Hepatic stellate cell (primary cell): Measurements from ENCODE around the gene TNNT2.

Experiments
- DNase-seq: peaks from one replicate; pipeline ENCODE4 v3.0.0; 2011; ENCODE audit warnings: low spot score

The TNNT2 gene

DNA sequence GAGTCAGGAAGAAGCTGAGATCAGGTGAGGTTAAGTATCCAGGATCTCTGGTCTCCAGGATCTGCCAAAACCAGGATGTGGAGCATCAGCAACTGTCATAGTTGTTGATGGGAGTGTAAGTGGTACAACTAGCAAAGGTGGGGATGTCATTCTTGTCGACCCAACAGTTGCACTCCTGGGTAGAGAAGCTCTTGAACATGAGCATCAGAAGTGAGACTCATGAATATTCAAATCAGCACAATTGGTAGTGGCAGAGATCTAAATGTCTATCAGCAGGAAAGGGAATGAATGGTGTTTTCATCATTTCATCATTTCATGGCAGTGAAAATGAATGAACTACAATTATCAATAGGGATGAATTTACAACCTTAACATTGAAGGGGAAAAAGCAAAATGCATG, 25.9 kb upstream of the TNNT2 start:
- DNase-seq, result no peak

DNA sequence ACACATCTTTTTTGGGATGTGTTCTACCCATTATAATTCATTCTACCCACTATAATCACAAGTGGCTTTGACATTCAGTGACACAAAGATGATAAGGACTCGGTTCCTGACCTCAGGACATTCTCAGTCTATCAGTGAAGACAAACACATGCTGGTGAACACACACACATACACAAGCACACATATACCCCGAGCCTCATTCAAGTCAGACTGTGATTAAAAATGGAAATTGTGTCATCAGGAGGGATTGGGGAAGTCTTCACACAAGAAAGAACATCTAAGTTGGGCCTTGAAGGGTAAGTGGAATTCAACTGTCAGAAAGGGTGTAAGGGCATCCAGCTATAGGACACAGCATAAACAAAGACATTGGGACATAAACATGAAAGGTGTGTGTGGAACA, 24.2 kb upstream of the TNNT2 start:
- DNase-seq, result no peak

- no peak for DNase-seq
Measured at GRCh38 chr1:201400852-201401230, 23.4 kb upstream of the TNNT2 start.

DNA sequence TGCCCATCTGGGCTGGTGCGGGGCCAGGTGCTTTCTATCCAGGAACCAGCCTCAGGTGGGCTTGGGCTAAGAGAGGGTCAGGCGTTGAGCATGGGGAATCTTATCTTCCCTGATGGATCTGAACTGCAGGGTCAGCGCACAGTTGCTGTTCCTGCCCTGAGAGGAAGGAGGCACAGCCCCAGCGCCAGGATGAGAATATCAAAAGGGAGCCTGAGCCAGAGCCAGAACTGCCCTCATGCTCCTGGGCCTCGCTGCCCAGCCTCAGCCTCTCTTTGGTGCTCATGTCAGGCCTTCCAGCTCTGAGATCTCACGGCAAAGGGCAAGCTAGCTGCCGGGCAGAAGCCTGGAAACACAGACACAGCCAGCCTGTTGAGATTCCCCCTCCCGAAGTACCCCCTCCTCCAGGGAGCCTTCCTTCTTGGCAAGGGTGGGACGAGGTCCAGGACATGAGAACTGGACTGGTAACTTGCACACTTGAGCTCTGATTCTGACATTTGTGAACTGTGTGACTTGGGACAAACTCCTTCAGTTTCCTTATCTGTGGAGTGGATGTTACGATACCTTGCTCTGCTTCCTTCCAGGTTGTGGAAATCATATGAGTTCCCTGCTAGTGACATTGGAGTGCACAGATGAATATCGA, 22.9 kb upstream of the TNNT2 start:
- no peak for DNase-seq

DNA sequence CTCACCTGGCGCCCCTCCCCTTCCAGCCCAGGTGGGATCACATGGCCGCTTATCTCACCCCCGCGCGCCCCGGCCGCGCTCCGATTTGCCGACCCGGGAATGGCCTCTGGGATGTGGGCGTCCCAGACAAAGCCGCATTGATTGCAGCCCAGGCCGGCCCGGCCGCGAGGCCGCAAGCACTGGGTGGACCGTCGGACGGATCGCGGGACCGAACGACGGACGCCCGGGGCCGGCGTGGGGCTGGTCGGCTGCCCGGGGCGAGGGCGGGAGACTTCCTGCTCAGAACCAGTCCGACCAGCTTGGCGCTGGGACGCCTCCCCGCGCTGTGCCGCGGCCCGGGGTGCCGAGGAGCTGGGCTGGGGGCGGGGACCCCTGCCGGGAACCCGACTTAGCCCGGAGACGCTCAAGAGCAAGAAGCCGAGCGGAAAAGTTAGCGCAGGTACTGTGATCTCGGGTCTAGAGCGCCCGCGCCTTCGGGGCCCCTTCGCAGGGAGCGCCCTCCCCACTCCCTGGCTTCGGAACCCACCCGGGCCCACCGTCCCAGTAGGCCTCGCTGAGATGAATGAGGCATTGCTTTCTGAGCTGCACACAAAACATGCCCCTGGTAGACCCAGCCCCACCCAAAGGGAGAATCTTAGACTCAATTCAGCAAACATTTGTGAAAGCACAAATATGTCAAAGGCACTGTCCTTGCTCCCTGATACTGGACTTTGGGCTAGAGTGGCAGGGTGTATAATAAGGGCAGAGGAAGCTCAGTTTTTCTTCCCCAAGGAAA, 22.1 kb upstream of the TNNT2 start:
- no peak for DNase-seq

DNA sequence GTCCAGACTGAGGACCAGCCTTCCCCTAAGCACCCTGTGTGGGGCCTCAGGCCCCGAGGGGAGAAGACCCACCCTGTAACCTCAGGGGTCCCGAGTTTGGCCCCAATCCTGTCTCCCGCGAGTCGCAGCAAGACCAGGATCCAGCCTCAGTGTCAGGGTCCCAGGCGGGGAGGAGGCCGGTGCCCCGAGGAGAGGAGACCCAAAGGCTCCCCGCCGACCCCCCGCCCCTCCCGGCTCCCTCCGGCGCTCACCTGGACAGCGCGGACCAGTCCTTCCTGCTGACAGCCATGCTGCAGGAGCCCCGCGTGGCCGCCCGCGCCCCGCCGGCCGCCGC, 21.5 kb upstream of the TNNT2 start, which contains the start of gene LAD1:
TSS of gene LAD1 (minus strand) at position 307 of the 334 bp plus-strand sequence. CDS start at position 289, 18 bp downstream.
- no peak for DNase-seq

DNA sequence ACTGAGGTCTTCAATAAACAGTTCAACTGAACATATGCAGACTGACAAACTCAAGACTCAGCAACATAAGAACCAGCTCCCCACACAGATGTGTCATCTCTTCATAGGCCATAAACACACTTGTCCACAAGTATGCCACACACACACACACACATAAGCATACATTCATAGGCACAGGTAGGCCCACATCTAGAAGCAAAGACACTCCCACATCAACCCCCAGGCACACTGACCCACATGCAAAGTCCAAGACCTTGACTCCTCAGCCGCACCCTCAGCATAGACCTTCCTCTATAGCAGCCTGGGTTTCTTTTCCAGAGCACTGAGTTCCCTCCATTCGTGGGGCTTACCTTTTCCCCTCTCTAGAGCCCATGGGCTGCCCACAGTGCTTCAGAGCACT, 20.2 kb upstream of the TNNT2 start:
- DNase-seq, result no peak

DNA sequence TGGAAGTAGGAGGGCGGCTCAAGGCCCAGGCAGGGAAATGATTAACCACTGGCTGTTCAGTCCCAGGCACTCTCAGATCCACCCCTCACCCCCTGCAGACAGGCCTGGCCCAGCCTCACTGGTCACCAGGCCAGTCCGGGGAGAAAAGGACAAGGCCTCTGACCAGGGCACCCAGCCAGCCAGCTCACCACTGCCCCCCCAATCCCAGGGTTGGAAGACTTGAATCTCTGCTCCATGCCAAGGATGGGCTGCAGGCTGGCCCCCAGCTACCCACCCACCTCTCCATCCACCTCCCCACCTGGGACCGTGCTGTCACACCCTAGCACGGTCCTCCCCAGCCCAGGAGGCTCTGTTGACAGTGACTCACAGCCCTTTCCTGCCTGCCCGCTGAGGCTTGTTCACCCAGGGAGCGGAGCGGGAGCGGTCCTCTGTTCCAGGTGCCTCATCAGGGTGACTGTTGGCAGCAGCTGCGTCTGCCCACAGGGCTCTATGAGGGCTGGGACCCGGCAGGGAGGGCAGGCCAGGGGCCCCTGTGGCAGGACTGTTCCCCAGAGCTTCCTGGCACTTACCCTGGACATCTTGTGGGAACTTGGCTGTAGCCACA, 19.5 kb upstream of the TNNT2 start:
- DNase-seq, result no peak

- DNase-seq, result no peak
Measured at GRCh38 chr1:201395936-201396335, 18.5 kb upstream of the TNNT2 start.

DNA sequence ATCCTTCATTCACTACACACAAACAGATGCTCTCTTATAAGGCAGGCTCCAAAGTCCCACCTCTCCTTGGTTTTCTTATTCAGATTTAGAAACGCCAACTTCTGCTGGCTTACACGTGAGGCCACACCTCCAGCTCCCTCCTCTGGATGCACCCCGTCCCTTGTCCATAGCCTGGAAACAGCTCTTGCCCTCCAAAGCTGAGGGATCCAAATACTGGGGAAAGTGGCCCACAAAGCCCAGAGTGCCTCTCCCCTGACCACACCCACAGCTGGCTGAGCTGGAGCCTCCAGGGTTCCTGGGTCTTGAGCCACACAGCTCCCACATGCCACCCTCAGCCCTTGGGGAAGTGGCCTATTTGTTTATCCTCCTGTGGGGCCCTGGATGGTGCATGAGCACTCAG, 17.1 kb upstream of the TNNT2 start:
- DNase-seq, result no peak

- DNase-seq, result no peak
Measured at GRCh38 chr1:201393076-201393475, 15.6 kb upstream of the TNNT2 start.

DNA sequence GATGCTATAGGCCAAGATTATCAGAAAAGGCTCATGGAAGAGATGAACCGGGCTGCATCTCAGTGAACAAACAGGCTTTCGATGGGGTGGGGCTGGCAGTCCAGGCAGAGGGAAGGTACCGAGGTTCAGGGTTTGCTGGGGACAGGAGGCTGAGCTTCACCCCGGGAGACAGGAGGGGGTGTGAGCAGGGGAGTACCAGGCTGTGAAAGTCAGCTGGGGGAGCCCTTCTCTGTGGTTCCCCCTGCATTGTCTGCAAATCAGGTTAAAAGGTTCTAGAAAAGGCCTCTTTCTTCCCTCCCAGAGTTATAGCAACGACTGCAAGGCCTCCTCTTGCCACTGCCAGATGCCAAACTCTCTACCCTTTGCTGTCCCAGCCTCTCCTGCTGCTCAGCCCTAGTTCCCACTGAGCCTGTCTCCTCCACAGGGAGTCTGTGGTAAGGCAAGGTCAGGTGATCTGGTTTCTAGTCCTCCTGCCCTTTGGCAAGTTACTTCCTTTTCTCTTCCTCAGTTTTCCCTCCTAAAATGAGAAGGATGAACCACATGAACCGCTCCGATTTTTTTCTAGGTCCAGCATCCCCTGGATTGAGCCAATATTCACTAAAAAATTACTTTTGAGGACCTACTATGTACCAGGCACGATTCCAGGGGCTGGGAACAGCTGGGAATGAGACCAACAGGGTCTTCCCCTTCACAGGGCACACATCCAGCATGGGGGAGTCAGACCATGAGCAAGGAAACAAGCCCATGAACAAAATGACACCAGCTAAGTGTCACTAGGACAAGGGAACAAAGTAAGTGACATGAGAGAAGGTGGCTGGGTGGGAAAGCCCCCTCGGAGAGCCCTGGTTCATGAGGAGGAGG, 14.4 kb upstream of the TNNT2 start:
- no peak for DNase-seq

GRCh38 chr1:201391225-201391624, 13.7 kb upstream of the TNNT2 start:
- DNase-seq, result no peak

DNA sequence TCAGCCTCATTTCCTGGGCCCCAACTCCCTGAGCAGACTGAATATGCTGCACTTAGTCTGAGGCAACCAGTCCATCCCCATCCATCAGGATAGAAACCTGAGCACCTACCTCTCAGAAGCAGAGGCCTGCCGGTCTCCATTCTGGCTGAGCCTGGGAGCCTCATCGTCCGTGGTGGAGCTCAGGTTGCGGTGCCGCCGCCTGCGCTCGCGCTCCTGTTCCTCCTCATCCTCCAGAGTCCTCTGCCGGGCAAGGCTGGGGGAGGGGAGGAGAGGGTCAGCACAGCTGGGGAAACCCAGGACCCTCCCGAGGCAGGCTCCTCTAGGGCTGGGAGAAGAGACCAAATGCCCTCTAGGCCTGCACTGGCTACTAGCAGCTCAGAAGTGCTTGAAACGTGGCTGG, 11.6 kb upstream of the TNNT2 start:
- DNase-seq, result no peak

- no peak for DNase-seq
Measured at GRCh38 chr1:201386208-201386607, 8.7 kb upstream of the TNNT2 start.

GRCh38 chr1:201385299-201385891, 7.9 kb upstream of the TNNT2 start:
- peak; percentile 70 for DNase-seq

DNA sequence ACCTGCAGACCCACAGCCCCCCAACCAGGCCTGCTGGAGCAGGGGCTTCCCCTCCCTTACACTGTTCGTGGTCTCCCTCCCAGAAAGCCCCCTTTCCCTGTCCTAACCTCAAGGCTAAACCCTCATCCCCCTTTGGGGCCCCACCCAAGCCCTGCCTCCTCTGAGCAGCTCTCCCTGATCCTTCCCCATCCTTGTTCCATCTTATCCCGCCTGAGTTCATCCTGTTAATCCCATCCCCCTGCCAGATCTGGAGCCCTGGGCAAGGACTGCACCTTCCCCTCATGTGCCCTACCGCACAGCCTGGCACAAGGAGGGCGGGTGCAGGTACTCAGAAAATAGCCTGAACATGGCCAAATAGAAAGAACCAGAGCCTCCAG, 6.9 kb upstream of the TNNT2 start:
- no peak for DNase-seq

- peak; percentile 93 for DNase-seq
Measured at GRCh38 chr1:201383647-201384405, 6.3 kb upstream of the TNNT2 start.

DNA sequence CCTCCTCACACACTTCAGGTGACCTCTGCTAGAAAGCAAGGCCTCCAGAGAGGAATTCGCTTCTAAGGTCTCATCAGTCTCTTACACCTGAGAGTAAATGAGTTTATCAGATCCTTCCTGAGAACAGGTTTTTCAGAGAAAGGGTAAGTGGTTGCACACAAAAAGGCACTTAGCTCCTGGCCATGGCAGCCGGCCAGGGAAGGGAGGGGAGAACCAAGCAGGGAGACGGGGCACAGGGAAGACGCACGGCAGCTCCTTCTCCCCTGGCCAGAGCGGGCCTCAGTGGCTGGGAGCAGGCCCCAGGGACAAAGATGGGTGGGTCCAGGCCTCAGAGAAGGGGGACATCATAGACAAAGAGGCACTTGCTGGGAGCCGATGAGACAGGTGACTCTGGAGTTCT, 3.6 kb upstream of the TNNT2 start:
- DNase-seq, result no peak

- no peak for DNase-seq
Measured at GRCh38 chr1:201379733-201380242, 2.3 kb upstream of the TNNT2 start.

DNA sequence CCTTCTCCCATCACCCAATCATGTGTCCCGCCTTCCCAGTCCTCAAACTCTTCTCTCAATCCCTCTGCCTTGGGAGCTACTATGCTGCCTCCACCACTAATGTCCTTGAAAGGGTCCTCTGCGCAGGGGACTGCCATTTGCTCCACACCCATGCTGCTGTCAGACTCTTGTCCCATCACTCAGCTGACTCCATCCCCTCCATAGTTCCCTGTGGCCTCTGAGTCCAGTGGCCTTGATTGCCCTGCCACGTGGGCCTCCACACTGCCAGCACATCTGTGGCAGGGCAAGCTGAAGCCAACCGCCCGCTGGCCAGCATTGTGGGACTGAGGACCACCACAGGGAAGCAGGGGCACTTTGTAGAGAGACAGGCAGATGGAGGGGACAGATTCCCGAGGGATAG, 1.3 kb upstream of the TNNT2 start:
- no peak for DNase-seq
